GM19023 (cell line): Measurements from ENCODE around the gene FLT1.

Experiments
- ATAC-seq: cut with Tn5 transposase; IDR thresholded peaks from one replicate; pipeline ENCODE4 v1.9.1; 2021; ENCODE audit warnings: mild to moderate bottlenecking, moderate library complexity; ENCODE audit not compliant: unreplicated experiment

FLT1 gene

DNA sequence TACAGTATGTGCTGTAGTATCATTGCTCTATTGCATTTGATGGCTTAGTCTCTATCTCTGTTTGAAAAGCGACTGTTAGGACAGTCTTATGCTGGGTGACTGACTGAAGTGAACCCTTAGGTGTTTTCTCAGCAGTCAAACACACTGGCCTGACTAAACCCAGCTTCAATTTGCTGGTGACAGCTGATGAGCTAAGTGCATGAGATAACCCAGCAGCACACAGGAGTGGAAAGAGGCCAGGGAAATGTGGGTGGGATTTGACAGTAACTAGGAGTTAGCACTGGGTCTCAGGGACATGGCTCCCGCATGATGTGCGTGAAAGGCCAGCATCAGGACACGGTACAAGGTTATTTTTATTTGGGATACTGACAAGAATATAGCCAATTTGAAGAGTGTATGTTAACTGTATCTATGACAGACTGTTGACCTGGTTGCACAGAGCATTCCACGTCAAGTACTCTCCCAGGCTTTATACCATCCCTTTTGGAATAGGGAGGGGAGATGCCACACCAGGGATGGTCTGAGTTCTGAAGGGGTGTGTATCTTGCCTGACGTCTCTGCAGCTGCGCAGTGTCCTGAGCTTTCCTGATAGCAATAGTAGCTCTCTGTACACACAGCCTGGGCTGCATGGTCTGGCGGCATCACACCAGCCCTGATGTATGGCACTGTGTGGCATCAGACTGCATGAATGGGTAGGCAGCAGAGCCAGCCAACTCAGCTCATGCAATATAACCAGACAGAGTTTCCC lies 144.8 kb downstream of the FLT1 start:
- ATAC-seq = no peak

DNA sequence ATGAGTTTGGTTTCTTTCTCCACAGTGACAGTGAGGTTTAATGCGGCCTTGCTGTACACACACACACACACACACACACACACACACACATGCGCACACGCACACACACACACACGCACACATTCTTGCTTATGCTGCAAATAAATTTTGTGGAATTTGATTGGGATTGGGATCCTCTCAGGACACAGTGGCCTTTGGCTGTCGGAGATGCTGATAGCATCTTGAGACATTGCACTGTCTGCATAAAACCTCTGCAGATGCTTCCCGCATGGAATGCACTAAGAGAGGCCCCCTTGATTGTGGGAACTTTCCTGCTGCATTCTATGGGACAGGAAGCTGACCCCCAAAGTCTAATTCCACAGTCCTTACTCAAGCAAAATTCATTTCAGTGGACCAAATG lies 145.6 kb downstream of the FLT1 start:
- no peak for ATAC-seq

DNA sequence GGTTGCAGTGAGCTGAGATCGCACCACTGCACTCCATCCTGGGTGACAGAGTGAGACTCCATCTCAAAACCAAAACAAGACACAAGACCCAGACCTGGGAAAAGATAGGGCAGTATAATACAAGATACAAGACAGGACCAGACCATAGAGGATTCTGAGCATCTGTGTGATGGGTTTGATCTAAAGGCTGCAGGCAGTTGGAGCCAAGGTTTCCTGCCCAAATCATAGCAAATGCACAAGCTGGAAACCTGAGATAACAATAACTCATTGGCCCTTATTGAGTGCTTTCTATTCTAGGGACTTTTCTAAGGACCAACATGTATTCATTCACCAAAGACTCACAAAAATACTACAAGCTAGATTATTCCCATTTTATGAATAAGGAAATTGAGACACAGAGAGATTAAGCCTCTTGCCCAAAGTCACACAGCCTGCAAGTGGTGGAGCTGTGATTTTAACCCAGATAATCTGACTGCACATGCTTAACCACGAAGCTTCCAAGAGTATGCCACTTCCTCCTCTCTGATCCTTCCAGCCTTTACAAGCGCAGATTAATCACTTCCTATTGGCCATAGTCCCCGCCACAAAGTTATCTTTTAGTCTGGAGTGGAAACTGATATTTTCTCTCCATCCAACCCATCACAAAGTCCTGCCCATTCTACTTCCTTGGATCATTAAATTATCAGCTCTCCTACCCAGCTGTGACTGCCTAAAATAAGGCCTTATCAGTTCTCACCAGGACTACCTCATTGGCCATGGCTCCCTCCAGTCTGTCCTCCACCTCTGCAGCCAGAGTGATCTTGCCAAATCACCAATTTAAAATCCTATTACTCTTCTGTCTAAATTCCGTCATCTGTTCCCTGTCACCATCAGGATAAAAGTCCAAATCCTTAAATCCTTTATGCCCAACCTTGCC lies 147.2 kb downstream of the FLT1 start:
- ATAC-seq = no peak

DNA sequence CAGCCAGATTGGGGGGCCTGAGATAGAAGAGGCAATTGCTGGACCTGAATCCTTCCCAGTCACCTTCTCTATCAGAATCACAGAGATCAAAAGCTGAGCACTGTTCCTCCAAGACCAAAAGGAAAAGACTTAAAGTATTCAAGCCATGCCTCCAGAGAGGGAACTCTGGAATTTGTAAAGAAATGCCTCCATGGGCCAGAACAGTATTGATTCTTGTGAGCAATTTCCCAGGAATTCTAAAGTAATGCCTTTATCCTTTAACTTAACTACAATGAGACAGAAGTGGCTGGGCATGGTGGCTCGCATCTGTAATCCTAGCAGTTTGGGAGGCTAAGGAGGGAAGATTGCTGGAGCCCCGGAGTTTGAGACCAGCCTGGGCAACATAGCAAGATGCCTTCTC lies 148.8 kb downstream of the FLT1 start:
- ATAC-seq = no peak

DNA sequence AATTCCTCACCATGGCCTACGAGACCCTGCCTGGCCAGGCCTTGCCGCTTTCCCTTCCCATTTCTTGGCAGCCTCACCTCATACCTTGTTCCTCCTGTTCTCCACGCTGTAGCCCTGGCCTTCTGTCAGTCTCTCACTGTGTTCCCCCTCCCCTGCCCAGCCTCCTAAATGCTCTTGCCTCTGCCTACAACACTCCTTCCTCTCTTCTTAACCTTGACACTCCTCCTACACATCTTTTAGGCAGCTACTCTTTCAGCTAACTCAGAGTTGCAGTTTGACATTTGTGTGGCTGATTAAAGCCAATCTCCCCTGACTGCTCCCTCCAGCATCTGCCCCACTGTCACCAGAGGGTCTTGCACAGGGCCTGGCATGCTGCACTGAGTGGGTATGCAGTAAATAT lies 150.8 kb downstream of the FLT1 start:
- ATAC-seq = no peak

DNA sequence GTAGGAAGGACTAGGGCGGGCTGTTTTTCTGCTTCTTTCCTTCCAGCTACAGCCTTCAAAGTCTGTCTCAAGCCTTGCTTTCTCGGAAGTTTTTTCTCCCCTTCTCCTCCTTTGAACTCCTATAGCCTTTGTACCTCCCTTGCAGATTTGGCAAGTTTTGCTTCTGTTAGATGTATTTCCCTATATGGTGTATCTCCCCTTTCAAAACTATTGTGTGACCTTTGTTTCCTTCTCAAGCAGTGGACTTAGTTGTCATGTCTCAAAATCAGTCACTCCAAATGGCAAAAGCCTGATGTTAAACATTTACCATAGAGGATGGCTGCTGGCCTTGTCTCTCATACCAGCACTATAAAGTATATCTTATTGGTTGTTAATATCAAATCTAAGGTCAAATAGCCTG lies 152.7 kb downstream of the FLT1 start:
- ATAC-seq = no peak

DNA sequence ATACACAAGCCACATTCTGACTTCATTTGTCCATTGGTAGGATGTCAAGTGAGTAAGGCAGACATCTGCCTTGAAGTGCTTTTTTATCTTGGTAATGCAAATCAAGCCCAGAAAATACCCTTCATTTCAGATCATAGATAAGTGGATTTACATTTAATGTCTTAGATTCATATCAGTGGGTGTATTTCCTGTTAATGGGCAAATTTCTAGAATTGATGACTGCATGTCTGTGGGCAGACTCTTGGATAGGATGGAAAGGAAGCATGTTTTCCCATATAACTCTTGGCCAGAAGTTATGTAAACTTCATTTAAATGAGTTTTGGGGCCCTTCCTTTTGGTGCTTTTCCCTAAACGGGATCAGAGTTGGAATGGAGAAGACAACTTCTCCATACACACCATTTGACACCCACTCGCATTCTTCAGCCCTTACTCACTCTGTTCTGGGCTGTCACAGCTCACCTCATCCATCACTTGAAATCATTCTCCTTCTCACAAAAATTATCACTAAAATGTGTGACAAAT lies 154.6 kb downstream of the FLT1 start:
- no peak for ATAC-seq

DNA sequence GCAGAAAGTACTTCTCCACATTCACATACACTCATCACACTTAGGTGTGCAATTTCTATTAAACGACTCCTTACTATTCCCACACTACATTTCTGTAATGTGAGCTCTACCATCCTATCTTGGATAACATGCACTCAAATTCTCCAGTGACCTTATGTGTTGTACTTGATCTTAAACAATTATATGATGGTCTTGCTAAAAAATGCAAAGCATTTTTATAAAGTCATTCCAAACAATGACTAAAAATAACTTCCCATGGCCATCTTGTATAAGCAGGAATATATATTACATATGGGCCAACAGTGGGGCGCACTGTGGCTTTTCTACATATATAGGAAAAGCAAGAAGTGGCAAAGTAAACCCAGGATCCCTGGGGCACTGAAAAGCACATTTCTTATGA lies 155.5 kb downstream of the FLT1 start:
- ATAC-seq = no peak

DNA sequence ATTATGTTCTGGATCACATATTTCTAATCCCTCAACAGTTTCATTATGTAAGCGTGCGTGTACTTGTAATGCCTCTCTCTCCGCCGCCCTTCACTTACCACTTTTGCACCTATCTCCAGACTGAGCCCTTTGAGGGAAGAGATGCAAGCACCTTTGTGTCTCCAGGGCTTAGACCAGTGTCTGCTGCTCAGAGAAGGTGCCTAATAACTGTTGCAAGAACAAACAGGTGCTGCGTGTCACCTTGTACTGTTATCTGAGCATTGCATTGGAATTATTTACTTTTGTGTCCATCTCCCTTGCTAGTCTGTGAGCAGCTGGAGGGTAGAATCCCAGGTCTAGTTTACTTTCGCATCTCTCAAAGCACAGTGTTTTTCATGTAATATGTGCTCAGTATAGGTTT lies 156.2 kb downstream of the FLT1 start:
- ATAC-seq = no peak

DNA sequence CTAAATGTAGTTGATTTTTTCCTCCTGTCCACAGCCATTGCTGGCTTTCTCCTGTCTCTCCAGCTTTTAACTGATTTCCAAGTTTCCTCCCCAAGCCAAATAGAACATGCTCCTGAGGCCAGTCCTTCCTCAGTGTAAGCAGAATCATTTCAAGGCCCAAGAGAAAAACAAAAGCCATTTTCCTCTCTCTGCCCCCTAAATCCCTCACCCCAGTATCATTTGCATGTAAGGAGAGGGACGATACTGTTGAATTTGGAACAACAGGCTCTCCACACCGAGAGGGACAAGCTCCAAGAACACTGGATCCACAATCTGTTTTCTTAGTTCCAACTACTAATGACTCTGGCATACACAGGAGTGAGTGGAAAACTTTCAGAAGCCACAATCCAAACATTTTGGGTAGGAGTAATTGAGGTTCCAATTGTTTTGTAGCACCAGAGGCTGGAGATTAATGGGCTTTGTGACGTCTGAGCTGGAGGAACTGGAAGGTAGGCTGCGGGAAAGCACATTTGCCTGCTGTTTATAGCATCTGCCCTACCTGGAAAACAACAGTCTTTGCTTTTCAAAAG lies 156.8 kb downstream of the FLT1 start:
- ATAC-seq = no peak

DNA sequence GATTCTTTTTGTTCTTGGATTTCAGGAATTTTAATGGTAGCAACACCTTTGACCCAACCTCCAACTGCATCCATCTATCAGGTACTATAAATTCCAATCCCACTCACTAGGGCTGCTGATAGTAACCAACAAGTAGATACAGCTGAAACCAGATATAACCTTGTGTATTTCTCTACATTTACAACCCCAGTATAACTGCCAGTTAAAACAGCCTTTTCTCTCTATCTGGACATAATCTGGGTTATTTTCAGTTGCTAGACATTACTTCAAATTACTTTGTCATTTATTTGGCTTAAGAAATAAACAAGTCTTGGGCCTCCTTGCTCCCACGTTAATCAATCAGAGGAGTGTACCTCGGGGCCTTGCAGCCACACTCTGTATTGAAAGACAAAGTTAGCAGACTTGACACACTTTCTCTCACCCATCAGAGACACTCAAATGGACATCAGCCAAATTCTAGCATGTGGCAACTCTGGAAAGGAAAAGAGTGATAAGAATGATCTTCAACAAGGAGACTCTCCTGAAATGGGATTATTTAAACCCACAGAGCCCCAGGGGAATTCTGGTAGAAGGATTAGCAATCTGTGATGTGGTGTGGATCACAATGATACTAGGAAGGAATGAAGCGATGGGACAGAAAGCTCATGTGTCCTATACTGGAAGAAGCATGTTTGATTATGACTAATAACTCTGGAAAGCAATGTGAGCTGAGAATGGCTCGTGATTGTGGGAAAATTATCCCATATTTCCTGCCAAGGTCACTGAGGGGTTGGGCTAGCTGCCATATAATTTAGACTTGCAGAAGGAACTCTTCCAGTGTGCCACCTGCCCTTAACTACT lies 157.5 kb downstream of the FLT1 start:
- no peak for ATAC-seq

DNA sequence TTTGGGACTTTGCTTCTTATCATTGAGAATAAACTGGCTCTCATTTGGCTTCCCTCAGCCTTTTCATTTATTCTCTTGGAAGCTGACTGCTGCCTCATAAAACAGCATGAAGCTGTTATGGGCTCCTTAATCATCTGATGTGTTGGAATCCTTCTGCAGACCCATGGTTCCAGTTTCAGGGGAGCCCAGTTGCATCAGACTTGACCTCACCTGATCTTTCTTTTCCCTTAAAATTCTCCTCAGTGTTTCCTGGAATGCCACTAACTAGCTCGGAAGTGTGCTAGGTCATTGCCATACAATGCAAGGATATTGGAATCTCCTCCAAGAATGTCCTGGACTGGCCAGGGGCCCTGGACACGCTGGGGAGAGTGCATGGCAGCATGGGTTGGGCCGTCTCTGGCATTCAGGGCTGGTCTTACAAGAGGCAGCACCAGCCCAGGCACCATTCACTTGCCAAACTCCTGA lies 158.7 kb downstream of the FLT1 start:
- ATAC-seq = no peak

DNA sequence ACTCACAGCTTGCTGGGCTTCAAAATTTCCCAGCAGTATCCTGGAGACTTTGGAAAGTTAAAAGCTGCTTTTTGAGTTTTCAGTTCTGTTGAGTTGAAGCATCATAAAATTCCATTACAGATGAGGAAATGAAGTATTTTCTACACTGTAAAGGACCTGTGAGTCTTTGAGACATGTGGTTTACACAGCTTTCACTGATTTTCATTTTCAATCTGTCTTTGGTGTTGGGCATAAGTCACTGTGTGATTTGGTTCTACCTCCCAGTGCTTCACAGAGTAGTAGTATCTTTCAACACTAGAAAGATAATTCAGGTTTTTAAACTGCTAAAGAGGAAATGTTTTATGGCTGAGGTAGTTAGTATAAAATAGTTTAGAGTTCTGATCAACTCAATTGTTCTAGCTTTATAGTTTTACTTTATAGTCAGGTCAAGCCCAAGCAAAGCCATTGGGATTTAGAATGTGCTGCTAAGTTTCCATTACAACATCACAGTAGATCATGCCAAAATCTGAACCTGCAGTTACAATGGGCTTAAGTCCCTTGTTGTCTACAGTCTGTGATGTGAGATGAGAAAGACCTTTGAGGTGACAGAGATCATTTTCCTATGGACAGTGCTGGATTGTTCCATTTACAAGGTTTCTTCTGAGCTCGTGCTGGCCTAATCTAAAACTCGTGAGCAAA lies 161.6 kb downstream of the FLT1 start:
- ATAC-seq = no peak

DNA sequence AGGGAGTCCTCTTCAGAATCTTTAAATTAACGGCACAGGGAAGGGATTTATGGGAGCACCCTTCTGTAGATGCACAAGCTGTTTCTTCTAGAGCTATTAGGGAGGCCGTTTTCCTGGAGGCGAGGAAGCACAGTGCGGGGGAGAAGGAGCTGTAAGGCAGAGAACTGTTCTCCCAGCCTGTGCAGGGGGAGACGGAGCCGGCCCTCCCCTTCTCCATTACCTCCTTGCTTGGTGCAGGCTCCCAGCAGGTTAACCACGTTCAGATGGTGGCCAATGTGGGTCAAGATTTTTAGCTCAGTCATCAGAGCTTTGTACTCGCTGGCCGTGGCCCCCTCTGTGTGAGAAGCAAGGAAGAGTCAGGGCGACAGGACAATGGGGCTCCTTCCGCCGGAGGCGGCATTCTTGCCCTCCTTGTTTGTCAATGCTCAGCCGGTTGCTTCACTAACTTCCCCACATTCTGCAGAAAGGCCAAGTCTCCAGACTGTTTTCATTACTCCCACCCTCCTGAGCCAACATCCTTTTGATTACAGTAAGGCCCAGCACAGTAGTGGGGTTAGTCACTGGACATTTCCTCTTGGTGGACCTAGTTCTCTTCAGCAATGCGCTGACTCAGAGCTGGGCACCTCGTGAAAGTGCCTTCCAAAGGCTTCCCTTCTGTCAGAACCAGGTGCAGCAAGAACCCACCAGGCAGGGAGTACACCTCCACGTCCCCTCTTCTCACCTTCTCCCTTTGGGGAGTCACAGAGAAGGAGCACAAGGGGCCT lies 165.4 kb downstream of the FLT1 start:
- no peak for ATAC-seq

DNA sequence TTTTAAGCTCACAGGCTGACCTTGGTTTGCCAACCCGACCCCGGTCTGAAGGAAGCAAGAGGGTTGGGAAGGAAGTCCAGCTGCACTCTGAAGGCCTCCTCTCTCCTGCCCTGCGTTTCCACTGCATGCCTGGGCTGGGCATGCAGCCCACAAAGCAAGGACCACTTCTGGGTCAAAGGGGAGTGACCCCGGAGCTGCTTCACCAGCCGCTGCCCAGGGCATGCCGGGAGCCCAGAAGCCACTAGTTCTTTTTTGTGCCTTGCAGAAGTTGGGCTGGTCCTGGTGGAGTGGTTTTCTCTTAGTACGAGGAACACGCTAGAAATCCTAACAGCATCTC lies 166.7 kb downstream of the FLT1 start:
- no peak for ATAC-seq

DNA sequence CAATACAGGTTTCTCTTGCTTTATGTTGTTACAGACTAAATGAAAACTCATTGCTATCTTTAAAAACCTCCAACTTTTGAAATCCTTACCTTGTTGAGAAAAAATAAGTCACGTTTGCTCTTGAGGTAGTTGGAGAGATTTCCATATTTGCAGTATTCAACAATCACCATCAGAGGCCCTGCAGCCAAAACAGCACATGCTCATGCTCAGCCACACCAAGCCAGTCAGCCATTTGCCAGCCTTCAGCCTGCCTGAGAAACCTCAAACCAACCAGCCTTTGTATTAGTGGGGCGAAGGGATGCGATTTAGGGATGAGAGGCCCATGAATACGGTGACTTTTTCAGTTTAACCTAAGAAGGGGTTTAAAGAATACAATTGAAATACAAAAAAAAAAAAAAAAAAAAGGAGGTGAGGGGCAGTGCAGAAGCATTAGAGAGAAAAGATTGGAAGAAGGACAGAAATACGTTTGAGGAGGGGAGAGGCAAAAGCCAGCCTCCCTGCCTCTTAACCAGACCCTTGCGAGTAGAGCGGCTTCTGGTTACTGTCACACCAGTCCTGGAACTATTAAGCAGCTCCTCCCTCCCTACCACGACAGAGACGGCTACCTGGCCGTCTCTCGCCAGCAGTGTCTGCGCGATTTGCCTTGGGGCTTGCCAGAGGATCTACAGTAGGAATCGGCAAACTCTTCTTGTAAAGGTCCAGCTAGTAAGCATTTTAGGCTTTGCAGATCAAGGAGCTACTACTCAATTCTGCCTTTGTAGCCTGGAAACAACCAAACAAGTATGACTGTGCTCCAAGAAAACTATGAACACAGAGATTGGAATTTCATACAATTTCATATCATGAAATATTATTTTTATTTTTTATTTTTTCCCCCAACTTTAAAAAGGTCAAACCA lies 167.3 kb downstream of the FLT1 start:
- no peak for ATAC-seq

DNA sequence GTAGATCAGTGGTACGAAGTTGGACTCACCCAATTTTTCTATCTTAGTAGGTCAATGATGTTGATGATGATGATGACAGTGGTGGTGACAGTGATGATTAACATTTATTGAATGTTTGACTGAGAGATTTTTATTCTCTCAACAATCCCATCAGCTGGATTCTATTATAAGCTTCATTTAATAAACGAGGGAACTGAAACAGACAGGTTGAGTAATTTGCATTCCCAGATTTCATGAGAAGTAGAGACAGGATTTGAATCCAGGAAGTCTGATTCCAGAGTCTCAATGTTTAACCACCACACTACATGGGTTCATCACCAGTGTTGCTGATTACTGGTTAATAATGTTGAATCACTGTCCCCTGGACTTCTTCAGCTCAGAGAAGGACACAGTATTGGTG lies 168.9 kb downstream of the FLT1 start:
- ATAC-seq = no peak

DNA sequence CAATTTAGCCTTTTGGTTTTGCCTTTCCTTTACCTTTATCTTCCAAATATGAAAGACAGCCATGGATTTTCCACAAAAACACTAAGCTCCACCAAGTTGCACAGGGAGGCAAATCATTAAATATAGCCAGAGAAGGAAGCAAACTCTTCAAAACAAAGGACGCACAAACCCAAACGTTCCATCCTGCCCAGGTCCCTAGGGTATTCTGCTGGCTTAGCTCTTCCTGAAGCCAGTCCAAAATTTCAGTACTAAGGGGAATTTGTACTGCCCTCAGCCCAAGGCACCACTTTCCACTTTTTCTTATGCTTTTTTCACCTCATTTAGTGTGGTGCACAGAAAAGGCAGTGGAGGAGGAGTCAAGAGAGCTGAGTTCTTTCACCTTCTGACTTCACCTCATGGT lies 169.9 kb downstream of the FLT1 start:
- ATAC-seq = no peak
